NT2/D1 (cell line): ENCODE data around the gene ZNF385B.

ENCODE experiments used
- SUZ12 ChIP-seq: IDR thresholded peaks from 2 replicates; pipeline ENCODE4 v1.6.1; 2011; ENCODE audit not compliant: insufficient read length, insufficient read depth; ENCODE audit errors: extremely low read depth
- YY1 ChIP-seq: IDR thresholded peaks from 2 replicates; pipeline ENCODE4 v1.6.1; 2011; ENCODE audit not compliant: insufficient read length, insufficient read depth
- ZNF274 ChIP-seq: IDR thresholded peaks from 2 replicates; pipeline ENCODE4 v1.6.1; 2011; ENCODE audit warnings: mild to moderate bottlenecking, low read depth, low read length

GRCh38 chr2:179890666-179891065 lies 29.3 kb upstream of the ZNF385B start:
- no peak for TF ChIP-seq ZNF274
- TF ChIP-seq YY1 = no peak
- no peak for TF ChIP-seq SUZ12
